Fibroblast of lung (primary cell): ENCODE results near the gene STX12. TPM values are rescaled to one million over a fixed set of nuclear protein-coding genes. Genes with fewer than 3 reads are reported as not detected.
A peak's percentile ranks its signal among the peaks of the same experiment; 100 is the strongest.

Experiments used
- DNase-seq, 2 donors: peaks; one replicate each; pipeline versions ENCODE4 v3.0.0 to v3.0.0-alpha.2; 2010; ENCODE audit warnings: low read depth in 2 of 2
- H2AFZ ChIP-seq: 2 replicates; pipeline ENCODE4 v1.5.1; 2012; ENCODE audit warnings: low read length, control low read depth, inconsistent platforms
- H3K27ac ChIP-seq: 2 replicates; pipeline ENCODE4 v1.5.1; 2011; ENCODE audit warnings: low read length, control low read depth; ENCODE audit not compliant: insufficient read depth
- H3K27me3 ChIP-seq: 2 replicates; pipeline ENCODE4 v1.5.1; 2011; ENCODE audit warnings: mild to moderate bottlenecking, low read length; ENCODE audit not compliant: control insufficient read depth, insufficient read depth
- H3K36me3 ChIP-seq: 2 replicates; pipeline ENCODE4 v1.5.1; 2011; ENCODE audit warnings: low read length; ENCODE audit not compliant: control insufficient read depth, insufficient read depth
- H3K4me1 ChIP-seq: 2 replicates; pipeline ENCODE4 v1.5.1; 2011; ENCODE audit warnings: low read length; ENCODE audit not compliant: control insufficient read depth, insufficient read depth; ENCODE audit errors: extremely low read depth
- H3K4me2 ChIP-seq: 2 replicates; pipeline ENCODE4 v1.5.1; 2011; ENCODE audit warnings: low read length, control low read depth; ENCODE audit not compliant: insufficient read depth; ENCODE audit errors: extremely low read depth
- H3K4me3 ChIP-seq, 4 experiments: fragments of 200-600 bp in 1 of 4; sonication (generic) in 1 of 4; replicated peaks in 1 of 4; 2 replicates each; pipeline ENCODE4 v1.5.1; 2011 to 2016; ENCODE audit warnings: low read length in 4 of 4, low read depth in 3 of 4, mild to moderate bottlenecking in 3 of 4, control low read depth in 2 of 4, inconsistent platforms in 1 of 4, mixed read lengths in 1 of 4; ENCODE audit not compliant: insufficient read depth in 1 of 4; ENCODE audit errors: control extremely low read depth in 1 of 4
- H3K79me2 ChIP-seq: 2 replicates; pipeline ENCODE4 v1.5.1; 2012; ENCODE audit warnings: mild to moderate bottlenecking, low read length, inconsistent platforms; ENCODE audit not compliant: control insufficient read depth, insufficient read depth
- H3K9ac ChIP-seq: 2 replicates; pipeline ENCODE4 v1.5.1; 2011; ENCODE audit warnings: mild to moderate bottlenecking, low read length, control low read depth; ENCODE audit not compliant: insufficient read depth
- H3K9me3 ChIP-seq: 2 replicates; pipeline ENCODE4 v1.5.1; 2012; ENCODE audit warnings: low read depth, low read length; ENCODE audit not compliant: control insufficient read depth, insufficient read depth
- H4K20me1 ChIP-seq: 2 replicates; pipeline ENCODE4 v1.5.1; 2011; ENCODE audit warnings: low read length; ENCODE audit not compliant: control insufficient read depth, insufficient read depth; ENCODE audit errors: extremely low read depth
- EZH2 ChIP-seq: IDR thresholded peaks from 2 replicates; pipeline ENCODE4 v1.5.1; 2012; ENCODE audit warnings: low read length, control low read depth, mild to moderate bottlenecking; ENCODE audit errors: missing control alignments
- polyA plus RNA-seq, 2 donors: library from polyadenylated mRNA; depleted of rRNA in 1 of 2; stranded (reverse) in 1 of 2; unstranded in 1 of 2; fragments of >200 nt; gene quantifications; 2 replicates each; pipeline ENCODE4 v1.2.1, GENCODE V29; 2011 to 2012; ENCODE audit warnings: missing spikeins in 1 of 2
- total RNA-seq: library from RNA; depleted of rRNA; stranded (reverse); fragments of >200 nt; gene quantifications from 2 replicates; pipeline ENCODE4 v1.2.1, GENCODE V29; 2014
- TF ChIP-seq, protein P1 (sequence below), 2 donors: IDR thresholded peaks in 1 of 2; conservative IDR thresholded peaks in 1 of 2; 1 replicate in 1 of 2; 2 replicates in 1 of 2; pipeline ENCODE4 v1.5.1; 2011 to 2012; ENCODE audit warnings: low read length in 2 of 2, control low read depth in 1 of 2, inconsistent platforms in 1 of 2, low read depth in 1 of 2, mild to moderate bottlenecking in 1 of 2

The STX12 gene
- total and polyA plus RNA-seq, 2 donors (not counting 1 experiment from before 2014, with no cell fraction given): 60.8 to 76.7 TPM

DNA sequence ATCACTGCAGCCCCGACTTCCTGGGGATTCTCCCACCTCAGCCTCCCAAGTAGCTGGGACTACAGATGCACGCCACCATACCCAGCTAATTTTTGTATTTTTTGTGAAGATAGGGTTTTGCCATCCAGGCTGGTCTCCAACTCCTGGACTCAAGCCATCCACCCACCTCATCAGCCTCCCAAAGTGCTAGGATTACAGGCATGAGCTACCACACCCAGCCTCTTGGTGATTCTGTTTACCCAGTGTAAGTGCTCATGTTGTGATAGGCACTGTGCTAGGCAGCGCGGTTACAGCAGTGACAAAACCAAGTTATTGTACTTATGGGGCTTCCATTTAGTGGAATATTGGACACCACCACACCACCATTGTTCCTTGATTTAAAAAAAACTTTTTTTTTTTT, 9.7 kb upstream of the STX12 start:
- TF ChIP-seq, protein P1, sequence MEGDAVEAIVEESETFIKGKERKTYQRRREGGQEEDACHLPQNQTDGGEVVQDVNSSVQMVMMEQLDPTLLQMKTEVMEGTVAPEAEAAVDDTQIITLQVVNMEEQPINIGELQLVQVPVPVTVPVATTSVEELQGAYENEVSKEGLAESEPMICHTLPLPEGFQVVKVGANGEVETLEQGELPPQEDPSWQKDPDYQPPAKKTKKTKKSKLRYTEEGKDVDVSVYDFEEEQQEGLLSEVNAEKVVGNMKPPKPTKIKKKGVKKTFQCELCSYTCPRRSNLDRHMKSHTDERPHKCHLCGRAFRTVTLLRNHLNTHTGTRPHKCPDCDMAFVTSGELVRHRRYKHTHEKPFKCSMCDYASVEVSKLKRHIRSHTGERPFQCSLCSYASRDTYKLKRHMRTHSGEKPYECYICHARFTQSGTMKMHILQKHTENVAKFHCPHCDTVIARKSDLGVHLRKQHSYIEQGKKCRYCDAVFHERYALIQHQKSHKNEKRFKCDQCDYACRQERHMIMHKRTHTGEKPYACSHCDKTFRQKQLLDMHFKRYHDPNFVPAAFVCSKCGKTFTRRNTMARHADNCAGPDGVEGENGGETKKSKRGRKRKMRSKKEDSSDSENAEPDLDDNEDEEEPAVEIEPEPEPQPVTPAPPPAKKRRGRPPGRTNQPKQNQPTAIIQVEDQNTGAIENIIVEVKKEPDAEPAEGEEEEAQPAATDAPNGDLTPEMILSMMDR (conservative IDR thresholded peaks at IDR 0.05 in 1 of 2, IDR thresholded peaks at IDR 0.05 in 1 of 2; ENCODE audit: low read depth in 1 of 2, low read length in 2 of 2): no peak
- no peak for TF ChIP-seq EZH2
- Histone ChIP-seq H3K4me3 (no peak overlapping the region), H3K27ac (no peak overlapping the region), H3K36me3 (no peaks in the 10 kb centered on the region), H3K79me2 (no peaks in the 10 kb centered on the region), H3K9ac (no peak overlapping the region), H3K27me3 (no peaks in the 10 kb centered on the region), H3K4me2 (no peak overlapping the region), H2AFZ (no peak overlapping the region), H4K20me1 (no peaks in the 10 kb centered on the region), H3K9me3 (no peaks in the 10 kb centered on the region), H3K4me1 (no peaks in the 10 kb centered on the region)
- DNase-seq: no peak

DNA sequence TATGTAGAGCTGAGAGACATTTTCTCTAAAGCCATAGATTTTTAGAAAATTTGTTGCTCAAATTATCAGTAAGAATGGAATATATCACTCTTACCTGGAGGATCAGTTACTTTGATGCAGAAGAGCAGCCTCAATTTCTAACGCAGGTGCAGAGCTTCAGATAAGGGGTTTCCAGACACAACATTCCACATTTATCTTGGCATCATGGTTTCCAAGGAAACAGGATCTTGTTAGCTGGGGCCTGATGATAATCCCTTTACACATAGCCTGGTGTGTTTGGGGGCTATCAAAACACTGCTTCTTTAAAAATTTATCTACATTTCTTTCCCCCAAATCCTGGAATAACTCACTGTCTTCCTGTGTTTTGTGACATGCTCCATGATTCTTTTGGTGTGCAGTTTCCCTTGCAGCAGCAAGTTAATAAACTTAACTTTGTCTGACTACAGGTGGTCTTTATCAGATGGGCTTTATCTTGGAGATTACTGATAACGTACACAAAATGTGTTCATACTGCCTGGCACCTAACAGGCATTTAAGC, 2.7 kb upstream of the STX12 start:
- no peak overlapping the region for H2AFZ ChIP-seq
- H3K9ac ChIP-seq: no peak overlapping the region
- no peaks in the 10 kb centered on the region for H3K4me1 ChIP-seq
- H3K4me3 ChIP-seq: no peak overlapping the region
- no peaks in the 10 kb centered on the region for H3K9me3 ChIP-seq
- no peaks in the 10 kb centered on the region for H4K20me1 ChIP-seq
- H3K4me2 ChIP-seq: no peak overlapping the region
- no peaks in the 10 kb centered on the region for H3K36me3 ChIP-seq
- H3K27me3 ChIP-seq: no peaks in the 10 kb centered on the region
- no peak for DNase-seq
- no peak for TF ChIP-seq EZH2
- TF ChIP-seq, protein P1 (conservative IDR thresholded peaks at IDR 0.05 in 1 of 2, IDR thresholded peaks at IDR 0.05 in 1 of 2; ENCODE audit: low read depth in 1 of 2, low read length in 2 of 2): no peak
- no peak overlapping the region for H3K27ac ChIP-seq
- peaks cover 22% of the 10 kb centered on the region for H3K79me2 ChIP-seq

DNA sequence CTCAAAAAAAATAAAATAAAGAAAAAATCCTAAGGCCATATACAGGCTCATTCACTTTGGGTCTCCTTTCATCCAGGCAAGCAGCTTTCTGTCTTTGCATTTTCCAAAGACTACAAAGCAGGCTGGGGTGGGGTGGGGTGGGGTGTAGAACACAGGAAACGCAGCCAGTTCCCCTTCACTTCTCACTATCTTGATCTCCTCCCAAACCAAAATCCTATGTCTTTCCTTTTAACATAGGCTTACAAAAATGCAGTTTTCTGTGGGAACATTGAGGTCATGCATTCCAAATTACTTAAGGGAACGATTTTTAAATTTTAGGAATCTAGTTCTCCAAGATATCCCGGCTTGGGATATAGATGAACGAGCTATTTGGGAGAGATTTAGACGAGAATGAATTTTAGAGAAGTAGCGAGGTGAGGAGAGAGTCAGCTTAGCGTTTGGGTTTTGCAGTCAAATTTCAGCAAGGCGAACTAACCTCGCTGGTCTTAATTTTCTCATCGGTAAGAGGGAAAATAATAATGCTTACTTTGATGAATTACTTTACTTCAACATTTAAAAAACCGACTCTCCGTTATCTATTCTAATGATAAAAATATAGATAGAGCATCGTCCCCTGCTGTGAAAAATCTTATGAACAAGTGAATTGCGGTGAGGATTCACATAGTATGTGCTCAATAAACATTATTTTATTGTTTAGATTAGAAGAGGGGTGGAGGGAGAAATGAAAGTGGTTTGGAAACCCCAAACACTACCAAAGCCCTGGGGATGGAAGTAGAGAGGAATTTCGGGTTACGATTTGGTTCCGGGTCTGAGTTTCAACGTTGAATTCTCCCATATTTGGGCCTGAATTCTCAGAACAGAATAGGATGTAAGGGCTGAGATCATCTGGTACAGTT, 735 bp upstream of the STX12 start:
- DNase-seq: peak; percentile 7 to 42
- no peaks in the 10 kb centered on the region for H3K4me1 ChIP-seq
- peaks cover 40% of the 10 kb centered on the region for H3K79me2 ChIP-seq
- no peaks in the 10 kb centered on the region for H4K20me1 ChIP-seq
- peak overlapping the region; percentile 22 to 91 (median 54) for H3K4me3 ChIP-seq
- no peaks in the 10 kb centered on the region for H3K27me3 ChIP-seq
- H3K9ac ChIP-seq: peak overlapping the region; percentile 17
- H3K4me2 ChIP-seq: peak overlapping the region; percentile 53
- no peaks in the 10 kb centered on the region for H3K9me3 ChIP-seq
- TF ChIP-seq, protein P1 (conservative IDR thresholded peaks at IDR 0.05 in 1 of 2, IDR thresholded peaks at IDR 0.05 in 1 of 2; ENCODE audit: low read depth in 1 of 2, low read length in 2 of 2): no peak
- no peak for TF ChIP-seq EZH2
- H3K36me3 ChIP-seq: no peaks in the 10 kb centered on the region
- peak overlapping the region; percentile 56 for H2AFZ ChIP-seq
- peak overlapping the region; percentile 64 for H3K27ac ChIP-seq
